CD8-positive, alpha-beta memory T cell (primary cell): Measurements from ENCODE around the gene RAD1. TPM values are rescaled to one million over a fixed set of nuclear protein-coding genes. Genes with fewer than 3 reads are reported as not detected.

Experiments used
- CTCF ChIA-PET: fragments of 350-600 bp; sonication (Branson Sonifier 250); formaldehyde crosslinking; loops from one replicate; lab custom pipeline; 2021; ENCODE audit warnings: antibody characterized with exemption; lab: Charles Lee
- POLR2A ChIA-PET: fragments of 350-600 bp; sonication (Branson Sonifier 250); formaldehyde crosslinking; loops from one replicate; lab custom pipeline; 2021; ENCODE audit warnings: antibody characterized with exemption; lab: Charles Lee
- DNase-seq, 5 donors: peaks; one replicate each; pipeline versions ENCODE4 v3.0.0 to v3.0.0-alpha.2; 2020 to 2022; ENCODE audit warnings: mixed read lengths in 1 of 5
- H3K27ac ChIP-seq: one replicate; pipeline ENCODE4 v1.7.0; 2013; ENCODE audit warnings: low read depth, mild to moderate bottlenecking, low read length, moderate library complexity
- H3K27me3 ChIP-seq: 2 replicates; pipeline ENCODE4 v1.7.0; 2013; ENCODE audit warnings: low read length, mild to moderate bottlenecking; ENCODE audit not compliant: insufficient read depth, poor library complexity, severe bottlenecking
- H3K36me3 ChIP-seq: 2 replicates; pipeline ENCODE4 v1.7.0; 2013; ENCODE audit warnings: mild to moderate bottlenecking, low read length, moderate library complexity; ENCODE audit not compliant: insufficient read depth
- H3K4me1 ChIP-seq: 2 replicates; pipeline ENCODE4 v1.7.0; 2013; ENCODE audit warnings: mild to moderate bottlenecking, low read length, moderate library complexity; ENCODE audit not compliant: insufficient read depth
- H3K4me3 ChIP-seq: 2 replicates; pipeline ENCODE4 v1.7.0; 2013; ENCODE audit warnings: mild to moderate bottlenecking, low read length
- H3K9me3 ChIP-seq: 2 replicates; pipeline ENCODE4 v1.7.0; 2013; ENCODE audit warnings: mild to moderate bottlenecking, low read length
- H3K27ac Mint-ChIP-seq, 8 donors: one replicate each; pipeline ENCODE4 v1.8.0; 2020 to 2021; ENCODE audit warnings: mixed read lengths in 8 of 8, mild to moderate bottlenecking in 6 of 8, inconsistent platforms in 3 of 8, moderate library complexity in 3 of 8
- H3K27me3 Mint-ChIP-seq, 2 donors: one replicate each; pipeline ENCODE4 v1.8.0; 2020 to 2021; ENCODE audit warnings: mixed read lengths in 2 of 2, mild to moderate bottlenecking in 1 of 2, moderate library complexity in 1 of 2
- H3K36me3 Mint-ChIP-seq, 3 donors: one replicate each; pipeline ENCODE4 v1.8.0; 2020 to 2021; ENCODE audit warnings: mixed read lengths in 3 of 3, inconsistent platforms in 1 of 3, mild to moderate bottlenecking in 1 of 3
- H3K4me1 Mint-ChIP-seq, 3 donors: one replicate each; pipeline ENCODE4 v1.8.0; 2020 to 2021; ENCODE audit warnings: mixed read lengths in 3 of 3, inconsistent platforms in 1 of 3, mild to moderate bottlenecking in 1 of 3
- H3K4me3 Mint-ChIP-seq, 7 donors: one replicate each; pipeline ENCODE4 v1.8.0; 2020 to 2021; ENCODE audit warnings: mixed read lengths in 7 of 7, mild to moderate bottlenecking in 6 of 7, moderate library complexity in 4 of 7, inconsistent platforms in 2 of 7
- H3K9me3 Mint-ChIP-seq, 5 donors: one replicate each; pipeline ENCODE4 v1.8.0; 2020 to 2022; ENCODE audit warnings: mixed read lengths in 5 of 5, mild to moderate bottlenecking in 3 of 5, moderate library complexity in 2 of 5, inconsistent platforms in 1 of 5
- polyA plus RNA-seq: library from polyadenylated mRNA; unstranded; fragments of 300-500 nt; fragmentation: Illumina TruSeq; gene quantifications from one replicate; pipeline ENCODE4 v1.2.3, GENCODE V29; 2021
- total RNA-seq, 2 experiments: library from RNA; stranded (reverse); gene quantifications; one replicate each; pipeline ENCODE4 v1.2.3, GENCODE V29; 2021

The RAD1 gene
- total and polyA plus RNA-seq, 3 experiments from 2014 or later, result 23.5 to 44.2 (median 41.3) TPM

DNA sequence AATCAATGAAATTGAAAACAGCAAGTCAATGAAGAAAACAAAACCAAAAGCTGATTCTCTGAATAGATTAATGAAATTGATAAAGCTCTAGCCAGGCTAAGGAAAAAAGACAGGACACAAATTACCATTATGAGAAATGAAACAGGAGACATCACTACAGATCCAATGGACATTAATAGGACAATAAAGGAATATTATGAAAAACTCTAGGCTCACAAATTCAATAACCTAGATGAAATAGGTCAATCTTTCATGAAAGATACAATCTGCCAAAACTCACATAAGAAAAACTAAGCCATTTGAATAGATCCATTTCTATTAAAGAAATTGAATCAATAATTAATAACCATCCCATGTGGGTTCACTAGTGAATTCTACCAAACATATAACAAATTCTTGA, 39.0 kb downstream of the RAD1 start:
- no peak overlapping the region for H3K4me3 Mint-ChIP-seq
- H3K4me3 ChIP-seq, result no peak overlapping the region
- DNase-seq, result no peak
- peaks cover 5 to 20% of the 10 kb centered on the region in 2 donors for H3K27me3 Mint-ChIP-seq
- H3K9me3 Mint-ChIP-seq, result peaks cover 0 to 17% (median 13%) of the 10 kb centered on the region in 5 donors
- H3K27ac ChIP-seq, result no peak overlapping the region
- no peaks in the 10 kb centered on the region for H3K4me1 Mint-ChIP-seq
- H3K9me3 ChIP-seq, result no peaks in the 10 kb centered on the region
- no peaks in the 10 kb centered on the region for H3K36me3 ChIP-seq
- H3K4me1 ChIP-seq, result no peaks in the 10 kb centered on the region
- ChIA-PET CTCF (no interaction called here), POLR2A (no interaction called here)
- H3K27ac Mint-ChIP-seq, result no peak overlapping the region
- H3K27me3 ChIP-seq, result no peaks in the 10 kb centered on the region
- peaks cover 0 to 3% (median 2%) of the 10 kb centered on the region in 3 donors for H3K36me3 Mint-ChIP-seq

DNA sequence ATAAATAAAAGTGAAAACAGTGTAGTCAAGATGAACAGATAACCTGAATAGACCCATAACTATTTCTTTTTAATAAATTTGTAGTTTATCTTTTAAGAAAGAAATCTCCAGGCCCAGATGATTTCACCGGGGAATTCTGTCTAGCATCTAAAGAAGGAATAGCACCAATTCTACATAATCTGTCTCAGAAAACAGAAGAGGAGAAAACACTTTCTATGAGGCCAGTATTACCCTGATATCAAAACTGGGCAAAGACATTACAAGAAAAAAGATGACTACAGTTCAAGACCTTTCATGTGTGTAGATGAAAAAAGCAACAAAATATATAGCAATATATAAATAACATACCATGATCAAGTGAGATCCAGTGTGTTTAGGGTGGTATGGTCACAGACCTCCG, 44.9 kb downstream of the RAD1 start:
- peaks cover 3 to 16% of the 10 kb centered on the region in 2 donors for H3K27me3 Mint-ChIP-seq
- ChIA-PET POLR2A (no interaction called here), CTCF (no interaction called here)
- Histone ChIP-seq H3K4me1 (no peaks in the 10 kb centered on the region), H3K36me3 (no peaks in the 10 kb centered on the region), H3K27me3 (no peaks in the 10 kb centered on the region), H3K9me3 (no peaks in the 10 kb centered on the region), H3K4me3 (no peak overlapping the region), H3K27ac (no peak overlapping the region)
- no peaks in the 10 kb centered on the region for H3K4me1 Mint-ChIP-seq
- DNase-seq, result no peak
- peaks cover 0 to 2% (median under 1%) of the 10 kb centered on the region in 5 donors for H3K9me3 Mint-ChIP-seq
- H3K4me3 Mint-ChIP-seq, result no peak overlapping the region
- H3K36me3 Mint-ChIP-seq, result no peaks in the 10 kb centered on the region
- no peak overlapping the region for H3K27ac Mint-ChIP-seq

DNA sequence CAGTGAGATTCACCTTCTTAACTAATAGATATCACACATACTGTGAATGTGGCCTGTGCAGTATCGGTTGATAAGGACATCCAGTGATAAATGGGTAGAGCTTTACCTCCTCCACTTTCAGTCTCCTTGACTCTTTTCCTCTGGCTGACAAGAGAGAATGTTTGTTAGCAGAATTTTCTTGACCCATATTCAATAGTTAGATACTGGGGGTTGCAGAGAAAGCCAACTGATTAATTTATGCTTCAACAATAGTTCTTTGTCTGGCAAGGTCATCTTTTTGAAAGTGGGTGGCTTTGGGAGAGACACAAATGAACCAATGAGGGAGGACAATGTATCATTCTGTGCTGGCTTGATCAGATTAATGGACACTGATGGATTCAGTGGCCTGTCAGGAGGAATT, 46.0 kb downstream of the RAD1 start:
- H3K4me1 Mint-ChIP-seq, result no peaks in the 10 kb centered on the region
- Histone ChIP-seq H3K27me3 (no peaks in the 10 kb centered on the region), H3K4me1 (no peaks in the 10 kb centered on the region), H3K27ac (no peak overlapping the region), H3K36me3 (no peaks in the 10 kb centered on the region), H3K9me3 (no peaks in the 10 kb centered on the region), H3K4me3 (no peak overlapping the region)
- DNase-seq, result no peak
- ChIA-PET CTCF (no interaction called here), POLR2A (no interaction called here)
- H3K27me3 Mint-ChIP-seq, result peaks cover 3 to 16% of the 10 kb centered on the region in 2 donors
- H3K9me3 Mint-ChIP-seq, result no peaks in the 10 kb centered on the region
- no peak overlapping the region for H3K4me3 Mint-ChIP-seq
- no peaks in the 10 kb centered on the region for H3K36me3 Mint-ChIP-seq
- no peak overlapping the region for H3K27ac Mint-ChIP-seq

DNA sequence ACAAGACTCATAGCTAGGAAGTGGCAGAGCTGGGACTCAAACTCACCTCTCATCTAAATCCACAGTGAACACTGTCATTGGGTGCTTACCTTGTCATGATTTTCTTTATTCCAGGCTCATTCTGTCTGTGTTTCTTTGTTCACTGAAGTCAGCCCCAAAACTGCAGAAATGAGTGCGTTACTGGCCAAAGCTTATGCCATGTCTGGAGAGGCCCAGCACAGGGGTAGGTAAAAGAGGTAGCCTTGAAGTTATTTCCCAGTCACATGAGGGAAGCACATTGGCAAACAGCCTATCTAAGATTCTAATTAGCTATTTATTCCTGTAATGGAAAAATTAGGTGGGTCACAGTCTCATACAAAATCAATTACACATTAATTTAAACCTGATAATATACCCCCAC, 46.5 kb downstream of the RAD1 start:
- Histone ChIP-seq H3K27me3 (no peaks in the 10 kb centered on the region), H3K4me3 (no peak overlapping the region), H3K27ac (no peak overlapping the region), H3K4me1 (no peaks in the 10 kb centered on the region), H3K36me3 (no peaks in the 10 kb centered on the region), H3K9me3 (no peaks in the 10 kb centered on the region)
- Mint-ChIP-seq H3K4me1 (no peaks in the 10 kb centered on the region), H3K27me3 (peaks cover 3 to 13% of the 10 kb centered on the region in 2 donors), H3K9me3 (no peaks in the 10 kb centered on the region), H3K36me3 (no peaks in the 10 kb centered on the region), H3K27ac (no peak overlapping the region), H3K4me3 (no peak overlapping the region)
- CTCF ChIA-PET, result no interaction called here
- no peak for DNase-seq
- POLR2A ChIA-PET, result no interaction called here

DNA sequence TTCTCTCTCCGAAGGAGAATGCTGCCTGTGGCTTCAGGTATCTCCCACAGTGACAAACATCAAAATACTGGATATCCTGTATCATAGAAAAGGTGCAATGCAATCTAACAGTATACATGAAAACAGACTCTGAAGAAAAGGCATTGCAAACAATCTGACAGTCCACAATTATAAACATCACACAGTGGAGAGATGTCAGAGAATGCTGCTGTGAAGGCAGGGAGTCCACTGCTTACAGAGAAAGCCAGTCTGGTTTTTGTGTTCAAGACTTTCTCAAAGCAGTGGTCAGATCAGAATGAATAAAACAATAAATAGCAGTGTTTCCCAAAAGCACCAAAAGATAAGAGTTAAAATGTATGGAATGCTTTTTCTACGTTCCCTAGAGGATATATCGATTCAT, 47.6 kb downstream of the RAD1 start:
- Histone ChIP-seq H3K9me3 (no peaks in the 10 kb centered on the region), H3K4me3 (no peak overlapping the region), H3K36me3 (no peaks in the 10 kb centered on the region), H3K4me1 (no peaks in the 10 kb centered on the region), H3K27me3 (no peaks in the 10 kb centered on the region), H3K27ac (peak overlapping the region; percentile 56)
- Mint-ChIP-seq H3K36me3 (no peaks in the 10 kb centered on the region), H3K4me3 (no peak overlapping the region), H3K4me1 (no peaks in the 10 kb centered on the region), H3K27me3 (peaks cover 3 to 13% of the 10 kb centered on the region in 2 donors), H3K9me3 (no peaks in the 10 kb centered on the region), H3K27ac (no peak overlapping the region)
- ChIA-PET POLR2A (no interaction called here), CTCF (no interaction called here)
- DNase-seq, result no peak

DNA sequence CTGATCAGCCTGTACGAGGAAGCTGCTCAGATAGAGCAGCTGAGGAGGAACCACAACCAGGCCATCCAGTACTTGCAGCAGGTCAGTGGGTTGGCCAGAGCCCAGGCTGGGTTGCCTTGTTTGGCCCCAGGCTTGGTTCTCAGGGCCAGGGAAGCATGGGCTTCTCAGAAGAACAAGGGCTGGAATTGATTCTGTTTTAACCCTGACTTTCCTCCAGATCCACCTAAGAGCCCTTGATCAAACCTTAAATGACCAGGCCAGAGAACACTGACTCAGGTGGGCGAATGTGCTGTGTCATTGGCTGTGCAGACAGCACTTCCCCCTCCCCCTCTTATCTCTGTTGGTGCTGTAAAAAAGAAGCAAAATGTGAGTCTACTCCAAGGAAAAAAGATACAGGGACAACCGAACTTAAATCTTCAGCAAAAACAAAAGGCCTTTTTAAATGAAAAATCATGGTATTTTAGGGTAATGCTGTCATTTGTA, 48.3 kb downstream of the RAD1 start:
- Mint-ChIP-seq H3K4me1 (no peaks in the 10 kb centered on the region), H3K27me3 (peaks cover 3 to 13% of the 10 kb centered on the region in 2 donors), H3K9me3 (no peaks in the 10 kb centered on the region), H3K27ac (no peak overlapping the region), H3K4me3 (no peak overlapping the region), H3K36me3 (no peaks in the 10 kb centered on the region)
- Histone ChIP-seq H3K4me1 (no peaks in the 10 kb centered on the region), H3K9me3 (no peaks in the 10 kb centered on the region), H3K4me3 (no peak overlapping the region), H3K36me3 (no peaks in the 10 kb centered on the region), H3K27me3 (no peaks in the 10 kb centered on the region), H3K27ac (peak overlapping the region; percentile 56)
- POLR2A ChIA-PET, result no interaction called here
- no peak for DNase-seq
- CTCF ChIA-PET, result no interaction called here

DNA sequence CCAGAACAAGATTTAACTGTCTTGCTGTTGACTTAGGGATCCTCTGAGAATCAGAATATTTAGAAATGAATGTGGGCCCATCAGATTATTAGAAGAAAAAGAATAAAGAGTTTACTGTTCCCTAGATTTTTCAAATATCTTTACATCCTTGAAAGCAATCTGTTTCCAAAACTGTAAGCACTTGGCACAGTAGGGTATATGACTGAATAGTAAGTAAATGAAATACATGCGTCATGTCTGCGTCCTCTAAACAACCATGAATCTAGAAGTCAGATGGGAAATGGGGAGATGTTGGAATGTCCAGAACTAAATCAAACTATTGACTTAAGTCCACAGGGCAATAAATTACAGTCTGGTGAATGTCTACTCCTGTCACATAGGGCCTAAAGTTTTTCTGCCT, 50.2 kb downstream of the RAD1 start:
- no peaks in the 10 kb centered on the region for H3K36me3 ChIP-seq
- no peak overlapping the region for H3K27ac Mint-ChIP-seq
- CTCF ChIA-PET, result no interaction called here
- no peaks in the 10 kb centered on the region for H3K36me3 Mint-ChIP-seq
- H3K9me3 ChIP-seq, result no peaks in the 10 kb centered on the region
- H3K4me3 Mint-ChIP-seq, result no peak overlapping the region
- H3K27me3 Mint-ChIP-seq, result peaks cover 0 to 7% of the 10 kb centered on the region in 2 donors
- POLR2A ChIA-PET, result no interaction called here
- DNase-seq, result no peak
- no peak overlapping the region for H3K4me3 ChIP-seq
- no peaks in the 10 kb centered on the region for H3K27me3 ChIP-seq
- H3K9me3 Mint-ChIP-seq, result no peaks in the 10 kb centered on the region
- H3K27ac ChIP-seq, result no peak overlapping the region
- H3K4me1 Mint-ChIP-seq, result no peaks in the 10 kb centered on the region
- H3K4me1 ChIP-seq, result no peaks in the 10 kb centered on the region

DNA sequence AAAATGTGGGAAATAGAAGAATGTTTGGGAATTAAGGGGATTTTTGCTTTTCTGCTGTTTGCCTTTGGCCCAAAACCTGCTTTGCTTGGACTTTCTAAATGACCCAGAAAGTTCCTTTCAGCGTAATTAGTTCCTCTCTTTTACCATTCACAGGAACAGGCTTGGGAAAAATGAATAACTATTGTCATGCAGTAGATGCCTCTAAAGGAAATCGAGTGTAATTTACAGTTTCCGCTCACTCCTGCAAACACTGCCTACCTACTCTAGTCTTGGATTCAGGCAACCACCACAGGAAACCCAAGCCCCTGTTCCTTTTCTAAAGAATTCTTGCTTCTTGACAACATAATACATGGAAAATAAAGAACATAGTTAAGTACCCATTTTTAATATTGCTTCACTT, 51.4 kb downstream of the RAD1 start:
- Histone ChIP-seq H3K4me1 (no peaks in the 10 kb centered on the region), H3K27ac (no peak overlapping the region), H3K9me3 (no peaks in the 10 kb centered on the region), H3K4me3 (no peak overlapping the region), H3K27me3 (no peaks in the 10 kb centered on the region), H3K36me3 (no peaks in the 10 kb centered on the region)
- no peak for DNase-seq
- ChIA-PET CTCF (no interaction called here), POLR2A (no interaction called here)
- H3K27ac Mint-ChIP-seq, result peak overlapping the region in 1 of 8 donors; percentile 66
- no peaks in the 10 kb centered on the region for H3K27me3 Mint-ChIP-seq
- H3K4me1 Mint-ChIP-seq, result no peaks in the 10 kb centered on the region
- no peaks in the 10 kb centered on the region for H3K36me3 Mint-ChIP-seq
- no peaks in the 10 kb centered on the region for H3K9me3 Mint-ChIP-seq
- no peak overlapping the region for H3K4me3 Mint-ChIP-seq

DNA sequence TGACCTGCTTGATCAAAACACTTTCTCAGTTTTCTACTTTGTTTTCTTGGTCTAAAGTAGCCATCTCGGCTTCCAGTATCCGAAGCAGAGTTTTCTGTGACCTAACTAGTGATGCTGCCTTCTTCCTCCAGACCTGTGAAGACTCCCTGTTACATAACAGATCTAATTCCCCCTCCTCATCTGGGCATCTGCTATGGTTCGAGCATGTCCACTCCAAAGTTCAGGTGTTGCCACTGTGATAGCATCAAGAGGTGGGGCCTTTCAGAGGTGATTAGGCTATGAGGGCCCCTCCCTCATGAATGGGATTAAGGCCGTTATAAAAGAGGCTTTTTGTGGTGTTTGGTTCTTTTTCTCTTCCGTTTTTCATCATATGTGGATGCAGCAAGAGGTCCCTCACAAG, 56.1 kb downstream of the RAD1 start:
- Histone ChIP-seq H3K36me3 (no peaks in the 10 kb centered on the region), H3K4me3 (no peak overlapping the region), H3K27me3 (no peaks in the 10 kb centered on the region), H3K27ac (no peak overlapping the region), H3K4me1 (no peaks in the 10 kb centered on the region), H3K9me3 (no peaks in the 10 kb centered on the region)
- Mint-ChIP-seq H3K27me3 (peaks cover 0 to 5% of the 10 kb centered on the region in 2 donors), H3K27ac (no peak overlapping the region), H3K36me3 (no peaks in the 10 kb centered on the region), H3K4me1 (no peaks in the 10 kb centered on the region), H3K9me3 (no peaks in the 10 kb centered on the region), H3K4me3 (no peak overlapping the region)
- ChIA-PET POLR2A (no interaction called here), CTCF (no interaction called here)
- DNase-seq, result no peak
